Measurements from ENCODE around the gene EFL1.

GRCh38 chr15:82134461-82134860 lies 128.1 kb downstream of the EFL1 start:
- no peak for TF ChIP-seq CTCF (IDR thresholded peaks at IDR 0.05)
- TF ChIP-seq POLR2AphosphoS5 (IDR thresholded peaks at IDR 0.05) = no peak
